ENCODE results near the gene OR7D2.

GRCh38 chr19:9159891-9160290 lies 18.9 kb upstream of the OR7D2 start:
- TF ChIP-seq CTCF (IDR thresholded peaks at IDR 0.05) (no peak), POLR2A (IDR thresholded peaks at IDR 0.05; ENCODE audit: low read depth) (no peak)

All from esophagus muscularis mucosa (tissue), 3 donors.